ENCODE results near the gene ZKSCAN3.

Gene ZKSCAN3

GRCh38 chr6:28322661-28323060 is 27.1 kb upstream of the ZKSCAN3 start:
- peaks cover 28% of the 10 kb centered on the region for H3K9me3 ChIP-seq (ENCODE audit: insufficient read depth, low read length)
- no peaks in the 10 kb centered on the region for H3K36me3 ChIP-seq (ENCODE audit: low read length)
- no peak overlapping the region for H3K4me3 ChIP-seq (ENCODE audit: insufficient read depth, low read length, poor library complexity, severe bottlenecking)
- H3K27ac ChIP-seq (ENCODE audit: low read depth, low read length) = no peak overlapping the region
- H3K9ac ChIP-seq (ENCODE audit: low read length) = no peak overlapping the region
- TF ChIP-seq EZH2phosphoT487 (conservative IDR thresholded peaks at IDR 0.05; ENCODE audit: low read length) (no peak), CTCF (IDR thresholded peaks at IDR 0.05; ENCODE audit: insufficient read depth, low read length, poor library complexity, severe bottlenecking) (no peak)
- no peaks in the 10 kb centered on the region for H3K9me2 ChIP-seq (replicated peaks; ENCODE audit: insufficient read depth, low read length)
- no peaks in the 10 kb centered on the region for H3K79me2 ChIP-seq (ENCODE audit: insufficient read depth, low read length)
- H2AFZ ChIP-seq (ENCODE audit: low read depth, low read length, severe bottlenecking) = no peak overlapping the region
- H3F3A ChIP-seq (ENCODE audit: insufficient read depth) = no peaks in the 10 kb centered on the region
- no peaks in the 10 kb centered on the region for H3K27me3 ChIP-seq (ENCODE audit: low read length)
- no peaks in the 10 kb centered on the region for H4K20me1 ChIP-seq (ENCODE audit: low read depth, low read length)
- no peak overlapping the region for H3K4me2 ChIP-seq (ENCODE audit: low read depth, low read length, poor library complexity, severe bottlenecking)

- Histone ChIP-seq H3F3A (ENCODE audit: insufficient read depth) (no peaks in the 10 kb centered on the region), H3K9me2 (replicated peaks; ENCODE audit: insufficient read depth, low read length) (no peaks in the 10 kb centered on the region), H3K9me3 (ENCODE audit: insufficient read depth, low read length) (peaks cover 31% of the 10 kb centered on the region), H3K27me3 (ENCODE audit: low read length) (no peaks in the 10 kb centered on the region), H3K4me3 (ENCODE audit: insufficient read depth, low read length, poor library complexity, severe bottlenecking) (no peak overlapping the region), H4K20me1 (ENCODE audit: low read depth, low read length) (no peaks in the 10 kb centered on the region), H3K4me2 (ENCODE audit: low read depth, low read length, poor library complexity, severe bottlenecking) (no peak overlapping the region), H3K9ac (ENCODE audit: low read length) (no peak overlapping the region), H3K79me2 (ENCODE audit: insufficient read depth, low read length) (no peaks in the 10 kb centered on the region), H2AFZ (ENCODE audit: low read depth, low read length, severe bottlenecking) (no peak overlapping the region), H3K36me3 (ENCODE audit: low read length) (no peaks in the 10 kb centered on the region), H3K27ac (ENCODE audit: low read depth, low read length) (no peak overlapping the region)
- TF ChIP-seq CTCF (IDR thresholded peaks at IDR 0.05; ENCODE audit: insufficient read depth, low read length, poor library complexity, severe bottlenecking) = no peak
- TF ChIP-seq EZH2phosphoT487 (conservative IDR thresholded peaks at IDR 0.05; ENCODE audit: low read length) = no peak
Measured at GRCh38 chr6:28323813-28324424, 25.8 kb upstream of the ZKSCAN3 start.

- H3F3A ChIP-seq (ENCODE audit: insufficient read depth) = no peaks in the 10 kb centered on the region
- H3K4me3 ChIP-seq (ENCODE audit: insufficient read depth, low read length, poor library complexity, severe bottlenecking) = no peak overlapping the region
- no peaks in the 10 kb centered on the region for H3K9me2 ChIP-seq (replicated peaks; ENCODE audit: insufficient read depth, low read length)
- no peaks in the 10 kb centered on the region for H4K20me1 ChIP-seq (ENCODE audit: low read depth, low read length)
- H3K27me3 ChIP-seq (ENCODE audit: low read length) = no peaks in the 10 kb centered on the region
- no peaks in the 10 kb centered on the region for H3K79me2 ChIP-seq (ENCODE audit: insufficient read depth, low read length)
- H3K4me2 ChIP-seq (ENCODE audit: low read depth, low read length, poor library complexity, severe bottlenecking) = no peak overlapping the region
- peaks cover 32% of the 10 kb centered on the region for H3K9me3 ChIP-seq (ENCODE audit: insufficient read depth, low read length)
- no peak overlapping the region for H2AFZ ChIP-seq (ENCODE audit: low read depth, low read length, severe bottlenecking)
- no peak overlapping the region for H3K9ac ChIP-seq (ENCODE audit: low read length)
- no peaks in the 10 kb centered on the region for H3K36me3 ChIP-seq (ENCODE audit: low read length)
- TF ChIP-seq CTCF (IDR thresholded peaks at IDR 0.05; ENCODE audit: insufficient read depth, low read length, poor library complexity, severe bottlenecking) = no peak
- no peak for TF ChIP-seq EZH2phosphoT487 (conservative IDR thresholded peaks at IDR 0.05; ENCODE audit: low read length)
- no peak overlapping the region for H3K27ac ChIP-seq (ENCODE audit: low read depth, low read length)
Measured at GRCh38 chr6:28326371-28326948, 23.3 kb upstream of the ZKSCAN3 start.

Data from SU-DHL-6 (cell line).